CD4-positive, alpha-beta T cell treated with Interleukin-6 at 100 ng/mL for 8 hours (primary cell): ENCODE results near the gene TAMM41.
"Not testable (repeated sequence)": the region's sequence is repeated elsewhere in the genome, so short reads cannot be mapped to it uniquely, and the experiment has no call there.

Experiments
- DNase-seq: peaks from one replicate; pipeline ENCODE4 v3.0.0-alpha.2; 2020; ENCODE audit warnings: mixed read lengths, low spot score

TAMM41 gene

GRCh38 chr3:11814663-11815062, 32.0 kb downstream of the TAMM41 start:
- DNase-seq: no peak

- no peak for DNase-seq
Measured at GRCh38 chr3:11810276-11810675, 36.4 kb downstream of the TAMM41 start.

- DNase-seq: no peak
Measured at GRCh38 chr3:11808231-11808630, 38.5 kb downstream of the TAMM41 start.

DNA sequence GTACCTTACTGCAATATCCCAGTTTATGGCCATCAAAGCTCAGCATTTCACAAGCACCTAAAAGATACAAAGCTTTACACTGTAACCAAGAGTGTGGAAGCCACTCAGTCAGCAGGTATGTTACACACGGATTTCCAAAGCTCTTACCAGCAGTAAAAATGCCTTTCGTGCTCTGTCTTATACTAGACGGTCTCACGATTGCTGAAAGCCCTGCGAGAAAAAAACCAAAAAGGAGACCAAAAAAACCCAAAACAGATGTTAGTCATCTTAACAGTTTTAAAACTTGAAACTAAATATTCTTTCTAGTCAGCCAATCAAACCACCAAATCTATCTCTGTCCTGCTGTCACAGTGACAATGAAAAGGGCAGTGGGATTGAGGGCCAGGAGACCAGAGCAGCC, 39.0 kb downstream of the TAMM41 start:
- DNase-seq: no peak

- no peak for DNase-seq
Measured at GRCh38 chr3:11805716-11806115, 41.0 kb downstream of the TAMM41 start.

GRCh38 chr3:11803977-11804892, 42.5 kb downstream of the TAMM41 start:
- DNase-seq: peak; percentile 49

- no peak for DNase-seq
Measured at GRCh38 chr3:11799791-11800190, 46.9 kb downstream of the TAMM41 start.

GRCh38 chr3:11794927-11795326, 51.8 kb downstream of the TAMM41 start:
- no peak for DNase-seq

- no peak for DNase-seq
Measured at GRCh38 chr3:11791339-11792200, 55.1 kb downstream of the TAMM41 start.

DNA sequence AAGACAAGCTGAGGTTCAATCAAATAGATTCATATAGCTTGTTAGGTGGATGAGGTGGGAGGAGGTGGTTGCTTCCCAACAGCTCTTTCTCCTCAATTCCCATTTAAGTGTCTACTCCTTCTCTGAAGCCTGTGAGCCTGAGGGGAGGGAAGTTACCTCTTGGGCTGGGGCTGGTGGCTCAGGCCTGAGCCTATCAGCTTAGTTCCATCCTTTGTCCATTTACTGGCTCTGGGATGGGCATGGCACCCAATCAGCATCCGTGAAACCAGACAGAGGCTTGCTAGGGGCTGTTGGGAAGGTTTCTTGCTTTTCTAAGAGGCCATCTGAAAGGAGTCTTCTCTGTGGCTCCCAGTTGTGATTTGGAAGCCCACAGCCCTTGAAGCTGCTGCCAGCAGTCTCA, 57.3 kb downstream of the TAMM41 start:
- DNase-seq: no peak

GRCh38 chr3:11784971-11785377, 61.7 kb downstream of the TAMM41 start:
- peak; percentile 23 for DNase-seq

GRCh38 chr3:11780341-11780740, 66.3 kb downstream of the TAMM41 start:
- DNase-seq: no peak

DNA sequence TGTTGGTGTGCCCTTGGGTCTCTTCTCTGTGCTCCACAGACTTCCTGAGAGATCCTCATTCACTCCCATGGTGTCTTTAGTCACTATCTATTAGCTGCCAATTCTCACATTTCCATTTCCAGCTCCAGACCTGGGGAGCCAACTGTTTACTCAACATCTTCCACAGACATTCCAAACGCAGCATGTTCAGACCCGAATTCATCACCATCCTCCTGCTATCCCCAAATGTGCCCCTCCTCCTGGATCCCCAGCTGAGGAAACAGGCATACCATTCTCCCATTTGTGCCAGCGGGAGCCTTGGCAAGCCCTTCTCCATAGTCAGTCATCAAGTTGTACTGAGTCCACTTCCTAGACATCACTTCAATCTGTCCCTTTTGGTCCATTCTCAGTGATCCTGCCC, 67.1 kb downstream of the TAMM41 start:
- DNase-seq: no peak

DNA sequence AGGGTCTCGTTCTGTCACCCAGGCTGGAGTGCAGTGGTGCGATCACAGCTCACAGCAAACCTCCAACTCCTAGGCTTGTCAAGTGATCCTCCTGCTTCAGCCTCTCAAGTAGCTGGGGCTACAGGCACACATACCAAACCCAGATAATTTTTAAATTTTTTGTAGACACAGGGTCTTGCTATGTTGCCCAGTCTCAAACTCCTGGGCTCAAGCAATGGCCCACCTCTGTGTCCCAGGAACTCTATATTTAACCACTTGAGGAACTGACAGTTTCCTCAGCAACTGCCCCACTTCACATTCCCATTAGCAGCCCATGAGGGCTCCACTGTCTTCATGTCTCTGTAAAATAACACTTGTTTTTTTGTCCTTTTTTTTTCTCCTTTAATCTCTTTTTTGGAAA, 68.4 kb downstream of the TAMM41 start:
- no peak for DNase-seq

- DNase-seq: no peak
Measured at GRCh38 chr3:11776346-11776745, 70.3 kb downstream of the TAMM41 start.

DNA sequence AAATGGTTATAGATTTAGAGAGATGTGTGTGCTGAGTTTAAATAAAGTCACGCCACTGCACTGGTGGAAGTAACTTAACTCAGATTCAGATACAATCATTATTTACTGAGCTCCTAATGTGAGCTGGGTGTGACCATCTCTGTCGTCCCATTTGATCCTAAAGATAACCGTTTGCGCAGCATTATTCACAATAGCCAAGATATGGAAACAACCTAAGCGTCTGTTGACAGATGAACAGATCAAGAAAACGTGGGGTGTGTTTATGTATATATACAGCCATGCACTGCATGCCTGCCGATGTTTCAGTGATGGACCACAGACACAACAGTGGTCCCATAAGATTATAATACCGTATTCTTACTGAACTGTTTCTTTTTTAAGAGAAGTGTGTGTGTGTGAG, 71.2 kb downstream of the TAMM41 start:
- DNase-seq: no peak

DNA sequence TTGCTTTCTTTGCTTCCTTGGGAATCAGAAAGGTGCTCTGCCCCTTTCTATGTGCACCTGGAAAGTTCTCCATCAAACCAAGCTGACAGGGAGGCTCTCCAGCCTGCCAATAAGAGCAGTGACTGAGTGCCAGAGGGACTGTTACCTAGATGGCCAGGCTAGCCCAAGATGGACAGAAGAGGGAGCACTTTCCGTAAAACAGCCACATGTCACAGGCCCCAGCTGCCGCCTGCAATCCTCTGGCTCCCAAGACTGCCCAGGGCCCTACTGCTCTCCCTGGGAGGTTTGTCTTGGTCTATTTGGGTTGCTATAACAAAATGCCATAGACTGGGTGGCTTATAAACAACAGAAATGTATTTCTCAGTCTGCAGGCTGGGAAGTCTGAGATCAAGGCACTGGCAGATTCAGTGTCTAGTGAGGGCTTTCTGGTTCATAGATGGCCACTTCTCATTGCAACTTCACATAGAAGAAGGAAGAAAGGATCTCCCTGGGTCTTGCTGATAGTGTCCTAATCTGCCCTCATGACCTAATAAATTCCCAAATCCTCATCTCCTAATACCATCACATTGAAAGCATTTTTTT, 72.3 kb downstream of the TAMM41 start:
- DNase-seq: no peak

DNA sequence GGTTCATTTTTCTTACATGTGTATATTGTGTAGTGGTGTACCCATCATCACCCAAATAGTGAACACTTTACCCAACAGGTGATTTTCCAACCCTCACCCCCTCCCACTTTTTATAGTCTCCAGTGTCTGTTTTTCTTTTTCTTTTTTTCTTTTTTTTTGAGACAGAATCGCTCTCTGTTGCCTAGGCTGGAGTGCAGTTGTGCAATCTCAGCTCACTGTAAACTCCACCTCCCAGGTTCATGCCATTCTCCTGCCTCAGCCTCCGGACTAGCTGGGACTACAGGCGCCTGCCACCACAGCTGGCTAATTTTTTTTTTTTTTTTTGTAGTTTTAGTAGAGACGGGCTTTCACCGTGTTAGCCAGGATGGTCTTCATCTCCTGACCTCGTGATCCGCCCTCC, 74.8 kb downstream of the TAMM41 start:
- DNase-seq: not testable (repeated sequence)

- peak; percentile 88 for DNase-seq
Measured at GRCh38 chr3:11770477-11771391, 76.0 kb downstream of the TAMM41 start.

DNA sequence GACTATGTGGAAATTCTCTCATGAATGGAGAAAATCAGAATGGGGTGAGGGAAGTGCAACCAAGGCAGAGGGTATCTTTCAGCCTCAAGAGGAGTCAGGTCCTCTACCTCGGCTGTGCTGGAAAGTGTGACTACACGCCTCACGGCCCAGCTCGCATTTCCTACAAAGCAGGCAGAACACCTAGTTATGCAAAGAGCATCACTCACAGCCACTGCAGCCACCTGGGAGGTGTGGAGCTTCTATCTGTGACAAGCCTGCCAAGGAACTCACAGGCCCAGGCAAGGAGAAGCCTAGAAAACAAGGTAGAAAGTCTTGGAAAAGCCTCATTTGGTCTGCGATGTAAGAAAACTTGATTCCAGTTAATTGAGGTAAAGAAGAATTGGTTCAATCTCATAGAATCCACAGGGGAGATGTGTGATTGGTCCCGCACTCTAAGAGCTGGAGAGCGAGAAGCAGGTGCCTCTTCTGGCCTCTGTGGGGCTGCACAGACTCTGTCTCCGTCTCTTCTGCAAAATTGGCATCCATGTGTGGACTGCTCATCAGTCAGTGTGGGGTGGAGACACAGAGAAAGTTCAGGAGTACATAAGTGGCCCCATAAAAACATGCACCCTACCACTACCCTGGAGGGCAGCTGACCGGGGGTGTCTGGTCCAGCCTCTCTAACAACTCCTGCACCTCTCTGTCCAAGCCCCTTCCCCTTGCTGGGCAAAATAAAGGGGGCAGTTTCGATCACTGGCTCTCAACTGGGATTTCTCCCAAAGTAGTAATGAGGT, 76.8 kb downstream of the TAMM41 start:
- no peak for DNase-seq

DNA sequence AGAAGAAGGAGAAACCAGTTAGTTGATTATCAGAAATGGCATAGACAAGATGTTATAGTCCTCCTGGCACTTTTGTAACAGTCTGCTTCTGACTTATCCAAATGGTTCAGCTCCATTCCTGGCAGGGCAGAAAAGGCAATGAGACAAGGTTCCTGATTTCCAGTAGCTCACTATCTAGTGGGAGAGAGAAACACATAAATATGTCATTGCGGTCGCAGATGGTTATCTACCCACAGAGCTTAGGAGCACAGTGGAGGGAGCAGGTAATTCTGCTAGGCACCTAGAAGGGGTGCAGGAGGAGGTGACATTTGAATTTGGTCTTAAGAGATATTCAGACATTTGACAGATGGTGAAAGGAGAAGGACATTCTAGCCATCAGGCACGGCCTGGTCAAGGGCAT, 78.1 kb downstream of the TAMM41 start:
- DNase-seq: no peak
